ENCODE data around the gene MDN1. TPM values are rescaled to one million over a fixed set of nuclear protein-coding genes. Genes with fewer than 3 reads are reported as not detected.

The MDN1 gene
- total RNA-seq (2014; rRNA removed) (17.6 and 20.5 TPM in 2 replicates), Bru-seq, nascent RNA (percentile 74 among the genes with signal in this experiment), BruChase-seq, experiment 1, labeled RNA remaining after a 6-hour chase (percentile 80 among the genes with signal in this experiment), BruChase-seq, experiment 2, labeled RNA remaining after a 2-hour chase (percentile 76 among the genes with signal in this experiment)
- long read RNA-seq, partial matches to known transcripts: 17 of 23 reads
- long read RNA-seq, other reads (novel, unspliced or antisense): 6 of 23 reads

DNA sequence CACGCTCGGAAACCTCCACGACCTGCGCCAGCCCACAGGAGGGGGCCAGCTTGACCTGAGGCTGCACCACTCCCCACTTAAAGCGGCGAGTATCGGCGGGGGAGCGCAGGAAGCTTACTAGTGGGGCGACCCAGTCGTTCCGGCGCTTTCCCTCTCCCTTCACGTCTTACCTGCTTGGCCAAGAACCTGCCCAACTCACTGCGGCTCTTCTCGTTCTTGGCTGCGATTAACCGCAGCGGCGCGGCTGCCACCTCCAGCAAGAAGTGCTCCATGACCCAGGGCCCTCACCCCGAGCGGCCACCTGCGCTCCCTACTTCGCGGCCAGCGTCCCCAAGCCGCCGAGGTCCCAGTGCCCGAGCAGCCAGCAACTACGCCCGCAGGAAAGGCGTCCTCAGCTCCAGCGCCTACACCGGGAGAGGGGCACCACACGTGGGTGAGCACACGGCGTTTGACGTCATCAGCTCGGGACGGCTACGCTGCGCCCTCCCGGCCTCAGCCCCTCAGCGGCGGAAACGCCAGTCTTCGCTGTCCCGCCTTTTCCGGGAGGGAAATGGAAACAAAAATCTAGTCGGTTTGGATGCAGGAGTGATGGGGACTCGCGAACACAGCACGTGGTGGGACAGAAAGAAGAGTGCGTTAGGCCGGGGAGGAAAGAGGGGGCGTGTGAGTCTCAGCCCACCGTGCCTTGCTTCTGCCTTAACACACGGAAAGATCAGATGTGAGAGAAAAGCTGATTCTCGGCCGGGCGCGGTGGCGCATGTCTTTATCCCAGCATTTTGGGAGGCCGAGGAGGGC, at the start of gene MDN1:
TSS of gene MDN1 (minus strand) at position 459 of the 795 bp plus-strand sequence. CDS start at position 272, 187 bp downstream.
- Histone ChIP-seq H3K4me3 (ENCODE audit: low read length) (peak within 1 kb of the TSS; percentile 99), H3F3A (ENCODE audit: low read length, unreplicated experiment) (no peaks in the 10 kb centered on the region), H3K27ac (ENCODE audit: low read length) (peak within 1 kb of the TSS; percentile 76), H3K4me2 (ENCODE audit: low read length) (peak within 1 kb of the TSS; percentile 96), H3K4me1 (ENCODE audit: insufficient read depth, low read length) (peaks cover 16% of the 10 kb centered on the region), H3K79me2 (ENCODE audit: low read length) (peaks cover 59% of the 10 kb centered on the region), H3K9me2 (replicated peaks; ENCODE audit: low read length) (no peaks in the 10 kb centered on the region), H2AFZ (ENCODE audit: low read length) (peak within 1 kb of the TSS; percentile 74), H3K9me3 (ENCODE audit: low read length) (no peaks in the 10 kb centered on the region), H4K20me1 (ENCODE audit: low read length) (peaks cover 16% of the 10 kb centered on the region), H3K27me3 (ENCODE audit: low read length) (no peaks in the 10 kb centered on the region), H3K36me3 (ENCODE audit: low read depth, low read length) (no peaks in the 10 kb centered on the region), H3K9ac (ENCODE audit: low read length) (peak within 1 kb of the TSS; percentile 99)
- ChIA-PET POLR2A (ENCODE audit: unreplicated experiment) (interaction anchor here (2.2 kb wide), 1 partner anchor 10 kb away, joined by 11 read pairs; the partner anchor contains the start of gene CASP8AP2), CTCF (interaction anchor here (0.6 kb wide), 2 partner anchors 9 to 275 kb away, joined by 4 to 5 read pairs; no protein-coding TSS in a partner anchor)
- TF ChIP-seq EZH2 (IDR thresholded peaks at IDR 0.05; ENCODE audit: low read length, unreplicated experiment): no peak
- no peak for TF ChIP-seq EZH2phosphoT487 (IDR thresholded peaks at IDR 0.05; ENCODE audit: borderline replicate concordance, low read length)
- no peak for TF ChIP-seq CTCF (conservative IDR thresholded peaks at IDR 0.05; ENCODE audit: low read depth, low read length)
- TSS peak; percentile 58 for BruUV-seq (replicated peaks)
- ATAC-seq (peak; percentile 94), DNase-seq (peak; percentile 94)
- intact Hi-C loops (cut with micrococcal nuclease): loop anchor here (1.0 kb wide), 1 partner anchor 181 kb away; the partner anchor contains the start of gene LYRM2

- H3F3A ChIP-seq (ENCODE audit: low read length, unreplicated experiment): no peaks in the 10 kb centered on the region
- TF ChIP-seq EZH2 (IDR thresholded peaks at IDR 0.05; ENCODE audit: low read length, unreplicated experiment) (no peak), CTCF (conservative IDR thresholded peaks at IDR 0.05; ENCODE audit: low read depth, low read length) (no peak), EZH2phosphoT487 (IDR thresholded peaks at IDR 0.05; ENCODE audit: borderline replicate concordance, low read length) (no peak)
- ChIA-PET POLR2A (ENCODE audit: unreplicated experiment) (no interaction called here), CTCF (no interaction called here)
- no peaks in the 10 kb centered on the region for H3K4me1 ChIP-seq (ENCODE audit: insufficient read depth, low read length)
- BruUV-seq (replicated peaks): no TSS peak
- no peak overlapping the region for H3K9ac ChIP-seq (ENCODE audit: low read length)
- no peaks in the 10 kb centered on the region for H3K9me2 ChIP-seq (replicated peaks; ENCODE audit: low read length)
- no peaks in the 10 kb centered on the region for H4K20me1 ChIP-seq (ENCODE audit: low read length)
- no peak for ATAC-seq
- no peaks in the 10 kb centered on the region for H3K27me3 ChIP-seq (ENCODE audit: low read length)
- H3K4me3 ChIP-seq (ENCODE audit: low read length): no peak overlapping the region
- no peaks in the 10 kb centered on the region for H3K9me3 ChIP-seq (ENCODE audit: low read length)
- no peak for DNase-seq
- intact Hi-C loops (cut with micrococcal nuclease): no loop called here
- H3K36me3 ChIP-seq (ENCODE audit: low read depth, low read length): peaks cover 24% of the 10 kb centered on the region
- no peak overlapping the region for H3K4me2 ChIP-seq (ENCODE audit: low read length)
- H3K79me2 ChIP-seq (ENCODE audit: low read length): no peaks in the 10 kb centered on the region
- no peak overlapping the region for H2AFZ ChIP-seq (ENCODE audit: low read length)
- H3K27ac ChIP-seq (ENCODE audit: low read length): no peak overlapping the region
Observed at GRCh38 chr6:89866024-89866678, 46.6 kb upstream of the MDN1 start.
